GM06990 (cell line): Measurements from ENCODE around the gene GFER.

Experiments used
- DNase-seq: peaks from one replicate; pipeline ENCODE4 v3.0.0-alpha.2; 2011; ENCODE audit not compliant: insufficient read length; ENCODE audit errors: extremely low read depth
- H3K27me3 ChIP-seq: replicated peaks from 2 replicates; pipeline ENCODE4 v1.6.0; 2011; ENCODE audit warnings: low read length; ENCODE audit not compliant: control insufficient read depth, insufficient read depth
- H3K36me3 ChIP-seq: 2 replicates; pipeline ENCODE4 v1.5.1; 2011; ENCODE audit warnings: low read length; ENCODE audit not compliant: control insufficient read depth, insufficient read depth
- H3K4me3 ChIP-seq: replicated peaks from 2 replicates; pipeline ENCODE4 v1.5.1; 2011; ENCODE audit warnings: low read depth, mild to moderate bottlenecking, control low read depth, low read length
- CTCF ChIP-seq: IDR thresholded peaks from 2 replicates; pipeline ENCODE4 v1.5.1; 2011; ENCODE audit warnings: low read length, control low read depth, mild to moderate bottlenecking, inconsistent platforms; ENCODE audit not compliant: insufficient read depth, poor library complexity, severe bottlenecking

GFER gene

DNA sequence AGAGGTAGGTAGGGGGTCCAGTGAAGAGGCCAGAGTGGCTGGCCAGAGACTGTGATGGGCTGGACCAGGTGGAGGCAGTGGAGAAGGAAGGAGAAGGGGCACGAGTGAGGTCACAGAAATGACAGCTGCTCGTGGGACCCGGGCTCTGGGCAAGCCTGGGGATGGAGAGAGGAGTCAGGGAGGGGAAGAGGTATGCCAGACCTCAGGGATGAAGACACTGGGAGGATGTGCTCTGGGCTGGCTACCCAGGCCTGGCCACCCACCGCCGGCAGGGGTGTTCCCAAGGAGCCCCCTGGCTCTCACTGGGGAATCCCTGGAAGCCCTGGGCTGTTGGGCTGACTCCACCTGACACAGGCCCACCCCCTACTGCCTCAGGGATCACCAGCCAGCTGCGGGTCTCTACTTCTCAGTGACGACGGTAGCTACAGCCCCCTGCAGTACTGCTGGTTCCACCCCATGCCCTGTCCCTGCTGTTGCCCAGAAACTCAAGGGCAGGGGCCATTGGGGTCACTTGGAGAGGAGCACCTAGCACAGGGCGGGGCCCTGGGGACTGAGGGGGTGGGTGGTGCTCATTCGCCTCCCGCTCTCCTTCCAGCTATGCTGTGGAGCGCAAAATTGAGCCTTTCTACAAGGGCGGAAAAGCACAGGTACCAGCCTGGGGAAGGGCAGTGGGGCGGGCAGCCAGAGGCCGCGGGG lies 10.4 kb upstream of the GFER start:
- no peaks in the 10 kb centered on the region for H3K27me3 ChIP-seq
- H3K36me3 ChIP-seq: peaks cover 36% of the 10 kb centered on the region

DNA sequence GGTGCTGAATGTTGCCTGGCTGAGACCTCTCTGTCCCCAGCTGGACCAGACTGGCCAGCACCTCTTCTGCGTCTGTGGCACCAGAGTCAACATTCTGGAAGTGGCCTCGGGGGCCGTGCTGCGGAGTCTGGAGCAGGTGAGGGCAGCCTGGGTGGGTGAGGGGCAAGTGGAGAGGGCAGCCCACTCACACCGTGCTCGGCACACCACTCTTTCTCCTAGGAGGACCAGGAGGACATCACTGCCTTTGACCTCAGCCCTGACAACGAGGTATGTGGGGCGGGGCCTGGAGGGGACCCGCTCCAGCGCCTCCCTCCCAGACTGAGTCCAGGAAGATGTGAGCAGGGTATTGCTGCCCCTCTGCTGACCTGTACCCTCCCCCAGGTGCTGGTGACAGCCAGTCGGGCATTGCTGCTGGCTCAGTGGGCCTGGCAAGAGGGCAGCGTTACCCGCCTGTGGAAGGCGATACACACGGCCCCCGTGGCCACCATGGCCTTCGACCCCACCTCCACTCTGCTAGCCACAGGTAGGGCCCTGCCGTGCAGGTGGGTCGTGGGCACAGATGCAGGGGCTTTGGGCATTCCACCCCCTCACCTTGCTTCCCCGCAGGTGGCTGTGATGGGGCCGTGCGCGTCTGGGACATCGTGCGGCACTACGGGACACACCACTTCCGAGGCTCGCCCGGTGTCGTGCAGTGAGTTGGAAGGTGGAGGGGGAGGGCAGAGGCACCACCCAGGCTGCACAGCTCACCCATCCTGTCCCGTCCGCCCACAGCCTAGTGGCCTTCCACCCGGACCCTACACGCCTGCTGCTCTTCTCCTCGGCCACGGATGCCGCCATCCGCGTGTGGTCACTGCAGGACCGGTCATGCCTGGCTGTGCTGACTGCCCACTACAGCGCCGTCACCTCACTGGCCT lies 9.6 kb upstream of the GFER start:
- Histone ChIP-seq H3K4me3 (no peak overlapping the region), H3K36me3 (peaks cover 36% of the 10 kb centered on the region), H3K27me3 (no peaks in the 10 kb centered on the region)
- TF ChIP-seq CTCF: no peak
- DNase-seq: peak; percentile 4

More for the DNA sequence above, 10.4 kb upstream of the GFER start:
- no peak for DNase-seq
- no peak for TF ChIP-seq CTCF
- H3K4me3 ChIP-seq: no peak overlapping the region

- Histone ChIP-seq H3K27me3 (no peaks in the 10 kb centered on the region; the same call in 1 of the 2 replicates), H3K36me3 (peaks cover 36% of the 10 kb centered on the region), H3K4me3 (no peak overlapping the region)
- no peak for DNase-seq
- no peak for TF ChIP-seq CTCF
These were observed 8.4 kb upstream of the GFER start for GRCh38 chr16:1975432-1976215.

- peaks cover 36% of the 10 kb centered on the region for H3K36me3 ChIP-seq
- DNase-seq: no peak
- TF ChIP-seq CTCF: no peak
- no peak overlapping the region for H3K4me3 ChIP-seq
- no peaks in the 10 kb centered on the region; the same call in 1 of the 2 replicates for H3K27me3 ChIP-seq
These were observed 7.8 kb upstream of the GFER start for GRCh38 chr16:1976216-1976520.

DNA sequence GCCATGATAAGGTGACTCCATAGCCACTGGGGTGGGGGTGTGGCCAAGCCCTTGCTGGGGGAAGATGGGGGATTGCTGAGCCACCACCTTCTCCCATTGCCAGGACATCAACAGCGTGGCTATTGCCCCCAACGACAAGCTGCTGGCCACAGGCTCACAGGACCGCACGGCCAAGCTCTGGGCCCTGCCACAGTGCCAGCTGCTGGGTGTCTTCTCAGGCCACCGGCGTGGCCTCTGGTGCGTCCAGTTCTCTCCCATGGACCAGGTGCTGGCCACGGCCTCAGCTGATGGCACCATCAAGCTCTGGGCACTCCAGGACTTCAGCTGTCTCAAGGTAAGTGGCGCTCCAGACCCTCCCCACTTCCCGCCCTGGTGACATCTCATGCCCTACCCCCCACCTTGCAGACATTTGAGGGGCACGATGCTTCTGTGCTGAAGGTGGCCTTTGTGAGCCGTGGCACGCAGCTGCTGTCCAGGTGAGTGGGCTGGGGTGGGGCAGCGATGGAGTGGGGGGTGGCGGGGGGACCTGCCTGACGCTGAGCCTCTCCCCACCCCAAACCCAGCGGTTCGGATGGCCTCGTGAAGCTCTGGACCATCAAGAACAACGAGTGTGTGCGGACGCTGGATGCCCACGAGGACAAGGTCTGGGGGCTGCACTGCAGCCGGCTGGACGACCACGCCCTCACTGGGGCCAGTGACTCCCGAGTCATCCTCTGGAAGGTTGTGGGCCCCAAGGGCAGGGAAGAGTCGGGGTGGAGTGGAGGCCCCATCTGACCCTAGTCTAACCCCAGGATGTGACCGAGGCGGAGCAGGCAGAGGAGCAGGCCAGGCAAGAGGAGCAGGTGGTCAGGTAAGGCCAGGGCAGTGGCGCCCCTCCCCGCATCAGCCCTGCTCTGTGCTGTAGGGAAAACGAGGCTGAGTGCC lies 6.8 kb upstream of the GFER start:
- H3K4me3 ChIP-seq: no peak overlapping the region
- peaks cover 36% of the 10 kb centered on the region for H3K36me3 ChIP-seq
- no peak for DNase-seq
- TF ChIP-seq CTCF: no peak
- H3K27me3 ChIP-seq: no peaks in the 10 kb centered on the region; the same call in 1 of the 2 replicates
